ENCODE results near the gene SPATA31A5.
"Not testable (repeated sequence)": the region's sequence is repeated elsewhere in the genome, so short reads cannot be mapped to it uniquely, and the experiment has no call there.

Gene SPATA31A5

DNA sequence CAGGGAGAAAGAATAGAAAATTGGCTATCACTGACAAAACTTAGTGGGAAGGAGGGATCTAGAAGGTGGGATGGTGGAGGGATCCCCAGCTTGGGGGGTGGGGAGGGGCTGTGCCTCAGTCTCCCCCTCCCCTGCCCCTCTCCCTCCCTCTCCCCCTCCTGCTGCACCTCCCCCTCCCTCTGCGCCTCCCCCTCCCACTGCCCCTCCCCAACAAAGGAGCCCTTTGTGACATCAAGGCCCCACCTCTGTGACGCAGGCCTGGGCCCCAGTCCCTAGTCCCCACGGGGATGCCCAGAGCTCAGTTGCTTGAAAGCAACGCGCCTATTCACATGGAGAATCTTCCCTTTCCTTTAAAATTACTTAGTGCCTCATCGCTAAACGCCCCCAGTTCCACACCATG is at the start of gene SPATA31A5:
Gene SPATA31A5, plus strand, starts transcription at position 301 of the 400 bp plus-strand sequence. Its CDS starts 29 bp downstream, at position 330.
- DNase-seq: not testable (repeated sequence)

DNA sequence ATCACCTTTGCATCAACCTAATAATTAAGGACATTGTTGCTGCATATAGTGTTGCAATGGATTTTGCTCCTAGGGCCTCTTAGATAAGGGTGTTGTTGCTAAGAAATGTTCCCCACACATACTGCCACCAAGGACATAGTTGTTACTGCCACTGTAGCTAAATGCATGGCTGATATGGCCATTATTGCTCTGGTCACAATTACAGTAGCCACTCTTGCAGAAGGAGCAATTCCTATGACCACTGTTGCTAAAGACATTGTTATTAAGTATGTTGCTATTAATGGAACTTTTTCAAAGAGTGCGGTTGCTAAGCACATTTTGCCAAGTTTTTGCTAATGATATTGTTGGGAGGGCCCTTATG is 48.8 kb downstream of the SPATA31A5 start:
- DNase-seq: not testable (repeated sequence)

- DNase-seq: not testable (repeated sequence)
Measured at GRCh38 chr9:60966382-60966781, 52.2 kb downstream of the SPATA31A5 start.
